ENCODE data around the gene VSTM2L.

VSTM2L gene

DNA sequence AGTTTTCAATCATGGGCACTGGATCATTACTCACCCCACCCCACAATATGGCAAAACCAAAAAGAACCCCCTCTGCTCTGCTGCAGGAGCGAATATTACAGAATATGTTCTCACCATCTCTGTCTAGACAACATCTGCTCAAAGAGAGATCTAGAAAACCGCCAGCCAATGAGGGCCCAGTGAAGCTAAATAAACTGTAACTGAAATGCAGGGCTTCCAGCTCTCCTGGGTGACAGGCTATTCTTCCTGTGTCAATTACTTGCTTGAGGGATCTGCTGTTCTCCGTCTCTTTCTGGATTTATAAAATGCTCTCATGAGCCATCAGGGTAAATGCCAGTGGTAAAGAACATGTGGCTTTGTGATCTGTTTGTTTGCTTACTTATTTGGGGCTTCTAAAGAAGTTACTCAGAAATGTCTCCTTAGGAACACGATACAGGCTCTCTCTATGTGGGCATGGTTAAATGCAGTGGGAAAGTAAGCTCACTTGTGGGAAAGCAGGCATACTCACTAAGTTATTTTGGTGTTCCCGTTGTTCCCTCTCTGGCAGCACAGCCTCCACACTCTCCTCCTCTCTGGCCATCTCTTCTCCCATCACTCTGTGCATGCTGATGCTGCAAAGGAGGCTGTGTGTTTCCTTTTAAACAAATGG, 85.5 kb downstream of the VSTM2L start:
- no peak for DNase-seq (ENCODE audit: low spot score)

DNA sequence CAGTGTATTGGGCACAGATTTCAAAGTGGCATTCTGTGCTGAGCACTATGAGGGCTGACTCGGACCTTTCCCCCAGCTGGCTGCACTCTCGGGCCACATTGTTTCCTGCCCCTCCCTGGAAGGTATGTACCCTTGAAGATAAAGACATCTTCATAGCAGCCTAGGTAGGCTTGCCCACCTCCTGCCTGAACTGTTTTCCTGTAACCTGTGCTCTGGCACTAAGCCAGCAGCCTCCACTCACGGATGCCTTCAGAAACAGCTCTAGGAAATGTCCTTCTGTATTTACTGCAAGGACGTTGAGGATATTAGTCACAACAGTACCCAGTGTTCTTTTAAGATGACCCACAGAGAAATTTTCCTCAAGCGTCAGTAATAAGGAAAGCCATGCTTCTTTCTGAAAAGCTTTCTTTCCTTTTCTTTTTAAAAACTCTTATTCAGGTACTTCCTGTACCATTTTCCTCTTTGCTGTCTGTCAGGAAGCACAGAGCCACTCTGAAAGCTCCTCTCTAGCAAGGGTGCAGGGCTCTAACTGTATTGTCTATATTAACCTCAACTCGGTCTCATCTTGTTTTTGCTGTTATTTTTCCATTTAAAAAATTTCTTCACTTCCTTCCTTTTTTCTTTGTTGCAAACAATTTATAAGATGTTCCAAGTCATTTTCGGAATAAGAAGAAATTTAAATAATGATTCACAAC, 86.8 kb downstream of the VSTM2L start:
- DNase-seq (ENCODE audit: low spot score), result no peak

GRCh38 chr20:37990571-37991151, 87.7 kb downstream of the VSTM2L start:
- DNase-seq (ENCODE audit: low spot score), result peak; percentile 49

DNA sequence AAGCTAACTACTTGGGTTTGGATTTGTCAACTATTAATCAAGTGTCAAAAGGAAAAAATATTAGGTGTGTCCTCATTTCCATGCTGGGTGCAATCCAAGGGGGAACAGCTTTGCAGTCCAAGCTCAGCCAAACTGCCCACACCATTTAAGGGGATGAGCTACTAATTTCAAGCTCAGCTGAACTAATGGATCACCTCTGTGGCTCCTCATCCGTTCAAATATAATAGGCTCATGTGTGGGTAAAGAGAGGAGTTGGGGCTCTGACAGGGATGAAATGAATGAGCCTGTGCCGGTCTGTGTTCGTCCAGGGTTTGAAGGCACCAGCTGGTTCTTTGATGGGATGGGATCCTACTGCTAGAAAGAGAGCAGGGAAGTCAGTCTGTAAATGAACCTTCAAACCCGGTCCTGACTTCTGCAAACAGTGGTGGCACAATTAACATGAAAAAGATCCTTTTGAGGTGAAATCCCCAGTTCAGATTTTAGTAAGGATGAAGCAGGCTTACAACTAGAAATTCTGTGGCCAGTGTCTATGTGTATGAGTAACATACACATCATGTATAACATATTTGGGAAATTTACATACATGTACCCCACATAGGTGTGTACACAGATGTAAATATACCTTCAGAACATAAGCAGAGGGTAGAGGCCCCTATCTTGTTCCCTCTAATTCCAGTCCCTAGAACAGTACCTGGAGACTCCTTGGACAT, 88.4 kb downstream of the VSTM2L start:
- no peak for DNase-seq (ENCODE audit: low spot score)

GRCh38 chr20:37991908-37992307, 89.0 kb downstream of the VSTM2L start:
- DNase-seq (ENCODE audit: low spot score), result no peak

GRCh38 chr20:37992802-37993409, 90.0 kb downstream of the VSTM2L start:
- peak; percentile 7 for DNase-seq (ENCODE audit: low spot score)

GRCh38 chr20:37994512-37994911, 91.6 kb downstream of the VSTM2L start:
- no peak for DNase-seq (ENCODE audit: low spot score)

All from CD4-positive, alpha-beta T cell treated with Interleukin-15 for 4 hours (primary cell).